ENCODE results near the gene NUMB.

- TF ChIP-seq CTCF (IDR thresholded peaks at IDR 0.05) (no peak), POLR2A (IDR thresholded peaks at IDR 0.05) (no peak)
These were observed 194.1 kb downstream of the NUMB start for GRCh38 chr14:73264080-73264884.
